EL (cell line): ENCODE data around the gene CDH13.

Experiments used
- DNase-seq: peaks from one replicate; pipeline ENCODE4 v3.0.0-alpha.2; 2016

Gene CDH13

GRCh38 chr16:82751020-82751419 lies 124.3 kb downstream of the CDH13 start:
- DNase-seq: no peak

- DNase-seq: no peak
Observed at GRCh38 chr16:82752172-82752571, 125.4 kb downstream of the CDH13 start.

GRCh38 chr16:82753821-82754220 lies 127.1 kb downstream of the CDH13 start:
- peak; percentile 73 for DNase-seq

GRCh38 chr16:82754716-82755513 lies 128.1 kb downstream of the CDH13 start:
- DNase-seq: no peak

GRCh38 chr16:82755570-82756282 lies 129.0 kb downstream of the CDH13 start:
- DNase-seq: no peak

DNA sequence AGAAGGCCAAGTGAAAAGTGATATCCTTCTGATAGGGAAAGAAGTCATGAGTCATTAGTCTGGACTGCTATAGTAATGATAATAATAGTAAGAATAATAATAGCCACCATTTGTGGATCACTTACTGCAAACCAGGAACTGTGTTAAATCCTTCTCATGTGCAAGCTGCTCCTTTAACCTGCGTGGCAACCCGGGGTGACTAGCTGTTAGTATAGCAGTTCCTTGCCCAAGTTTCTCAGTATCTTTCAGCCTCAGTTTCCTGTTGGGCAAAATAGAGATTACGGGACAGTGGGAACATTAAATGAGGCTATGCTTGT lies 129.5 kb downstream of the CDH13 start:
- DNase-seq: peak; percentile 55

DNA sequence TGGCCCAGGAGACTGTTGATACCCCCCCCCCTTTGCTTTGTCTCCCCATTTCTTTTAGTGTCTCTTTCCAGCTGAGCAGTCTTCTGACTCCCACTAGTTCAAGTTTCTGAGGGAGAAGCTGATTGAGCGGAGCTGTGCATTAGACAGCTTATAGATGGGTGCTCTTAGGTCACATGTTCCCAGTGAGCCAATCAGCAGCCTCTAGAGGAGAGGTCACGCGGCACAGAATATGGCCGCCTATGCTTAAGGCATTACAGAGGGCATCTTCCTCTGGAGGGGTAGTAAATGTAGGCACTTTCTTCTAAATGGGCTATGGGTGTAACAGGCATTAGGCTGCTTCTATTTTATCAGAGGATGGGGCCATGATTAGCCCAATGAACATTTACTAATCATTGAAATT lies 131.6 kb downstream of the CDH13 start:
- no peak for DNase-seq

- no peak for DNase-seq
Observed at GRCh38 chr16:82758904-82759303, 132.1 kb downstream of the CDH13 start.

DNA sequence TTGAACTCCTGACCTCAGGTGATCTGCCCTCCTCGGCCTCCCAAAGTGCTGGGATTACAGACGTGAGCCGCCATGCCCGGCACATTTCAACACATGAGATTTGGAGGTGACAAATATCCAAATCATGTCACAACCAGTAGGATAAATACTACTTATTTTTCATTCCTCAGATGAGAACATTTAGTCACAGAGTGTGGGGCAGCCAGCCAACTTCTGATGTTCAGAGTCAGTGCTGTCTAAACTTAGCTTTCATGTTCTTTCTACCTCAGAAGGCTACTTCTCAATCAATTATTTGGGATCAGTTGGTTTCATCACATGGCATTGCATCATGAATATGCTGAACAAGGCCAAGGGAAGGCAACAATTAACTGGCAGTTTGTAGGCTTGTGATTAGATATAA lies 134.5 kb downstream of the CDH13 start:
- peak; percentile 70 for DNase-seq

DNA sequence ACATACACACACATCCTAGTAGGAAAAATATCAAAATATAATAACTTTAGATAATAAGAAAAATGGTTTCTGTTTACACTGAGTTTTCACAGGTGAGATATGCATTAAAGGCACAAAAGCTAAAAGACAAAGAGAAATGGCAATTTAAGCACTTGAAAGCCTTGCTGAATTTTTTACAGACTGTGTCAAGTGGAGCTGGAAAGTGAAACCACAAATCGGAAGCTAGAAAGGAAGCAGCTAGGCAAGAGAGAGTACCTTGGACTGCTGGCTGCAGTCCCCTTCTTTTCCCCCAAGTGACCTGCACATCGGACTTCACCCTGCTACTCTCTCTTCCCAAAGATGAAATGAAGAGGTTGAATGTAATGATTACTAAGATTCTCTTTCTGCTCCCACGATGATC lies 135.1 kb downstream of the CDH13 start:
- DNase-seq: peak; percentile 51

DNA sequence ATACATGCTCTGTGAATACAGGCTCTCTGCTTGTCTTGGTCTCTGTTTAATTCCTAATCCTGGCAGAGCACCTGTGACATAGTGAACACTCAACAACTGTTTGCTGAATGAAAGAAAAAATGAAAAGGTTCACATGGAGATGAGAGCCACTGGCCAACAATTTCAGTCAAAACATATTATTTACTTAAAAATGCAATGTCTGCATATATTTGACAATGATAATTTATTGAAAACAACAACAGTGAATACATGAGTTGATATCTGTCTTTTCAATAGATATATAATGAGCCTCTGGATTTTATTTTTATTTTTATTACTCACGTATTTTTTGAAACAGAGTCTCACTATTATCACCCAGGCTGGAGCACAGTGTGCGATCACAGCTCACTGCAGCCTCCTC lies 136.6 kb downstream of the CDH13 start:
- no peak for DNase-seq

GRCh38 chr16:82767198-82767597 lies 140.4 kb downstream of the CDH13 start:
- no peak for DNase-seq

DNA sequence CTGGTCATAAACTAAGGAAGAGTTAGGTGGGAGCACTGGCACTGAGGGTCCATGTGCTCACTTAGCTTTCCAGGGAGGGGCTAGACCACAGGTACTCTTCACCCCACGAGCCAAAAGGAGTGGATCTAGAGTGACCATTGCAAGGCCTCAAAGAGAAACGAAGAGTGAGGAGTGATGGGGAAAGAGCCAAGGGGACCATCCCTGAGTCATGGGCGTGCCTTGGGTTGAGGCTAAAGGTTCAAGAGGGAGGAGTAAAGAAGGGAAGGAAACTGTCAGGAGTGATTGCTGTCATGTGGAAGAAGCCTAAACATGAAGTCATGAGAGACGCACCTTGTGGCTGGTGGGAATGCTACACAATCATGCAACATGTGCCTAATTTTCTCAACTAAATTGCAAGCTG lies 141.0 kb downstream of the CDH13 start:
- no peak for DNase-seq

DNA sequence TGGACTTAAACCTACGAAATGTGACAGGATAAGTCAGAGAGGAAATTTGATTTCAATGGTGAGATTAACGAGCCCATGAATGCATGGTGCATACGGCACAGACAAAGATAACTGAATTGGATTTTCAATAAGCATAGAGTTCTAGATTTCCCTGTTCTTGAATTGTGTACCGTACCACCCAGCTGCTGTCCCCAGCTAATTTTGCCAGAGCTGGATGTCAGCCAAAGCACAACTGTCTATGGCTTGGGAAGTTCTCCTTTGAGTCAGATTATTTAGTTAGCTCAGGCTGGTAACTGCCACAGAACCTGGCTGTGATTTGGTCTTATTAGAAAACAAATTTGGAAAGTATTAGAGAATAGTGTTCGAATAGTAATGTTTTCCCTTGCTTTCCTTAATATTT lies 143.1 kb downstream of the CDH13 start:
- no peak for DNase-seq

GRCh38 chr16:82772215-82772614 lies 145.4 kb downstream of the CDH13 start:
- no peak for DNase-seq

DNA sequence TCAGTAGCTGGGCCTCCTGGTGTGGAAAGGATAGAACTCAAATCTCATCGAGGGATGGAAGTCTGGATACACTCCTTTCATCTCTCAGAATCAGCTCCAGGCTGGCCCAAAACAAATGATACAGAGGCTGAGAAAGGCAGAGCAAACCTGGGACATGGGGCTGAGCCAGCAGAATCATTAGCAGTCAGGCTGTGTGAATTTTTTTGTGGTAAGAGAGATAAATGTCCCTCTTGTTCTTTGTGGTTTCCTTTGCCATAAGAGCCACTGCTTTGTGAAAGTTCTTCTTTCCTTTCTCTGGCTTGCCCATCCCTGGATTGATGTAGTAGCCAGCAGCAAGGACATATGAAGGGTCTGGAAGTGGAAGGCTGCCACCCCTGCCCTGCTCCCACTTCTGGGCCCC lies 146.2 kb downstream of the CDH13 start:
- no peak for DNase-seq

GRCh38 chr16:82776470-82777146 lies 149.8 kb downstream of the CDH13 start:
- DNase-seq: no peak

GRCh38 chr16:82782715-82783251 lies 156.0 kb downstream of the CDH13 start:
- no peak for DNase-seq

GRCh38 chr16:82783933-82784572 lies 157.3 kb downstream of the CDH13 start:
- no peak for DNase-seq

DNA sequence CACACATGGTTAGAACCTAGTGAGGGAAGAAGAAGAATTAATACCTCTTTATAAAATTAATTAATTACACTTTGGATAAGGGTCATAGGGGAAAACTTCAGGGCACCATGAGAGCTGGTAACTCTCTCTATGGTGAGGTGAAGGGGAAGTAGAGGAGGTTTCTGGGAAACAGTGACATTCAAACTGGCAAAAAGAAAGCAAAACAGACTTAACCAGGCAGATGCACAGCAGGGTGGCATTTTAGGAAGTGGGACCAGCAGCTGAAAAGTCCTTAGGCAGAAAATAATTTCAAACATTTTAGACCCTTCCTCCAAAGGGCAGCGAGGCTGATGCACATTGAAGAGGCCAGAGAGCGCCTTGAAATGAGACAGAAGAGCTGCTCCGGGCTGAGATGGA lies 157.8 kb downstream of the CDH13 start:
- no peak for DNase-seq

DNA sequence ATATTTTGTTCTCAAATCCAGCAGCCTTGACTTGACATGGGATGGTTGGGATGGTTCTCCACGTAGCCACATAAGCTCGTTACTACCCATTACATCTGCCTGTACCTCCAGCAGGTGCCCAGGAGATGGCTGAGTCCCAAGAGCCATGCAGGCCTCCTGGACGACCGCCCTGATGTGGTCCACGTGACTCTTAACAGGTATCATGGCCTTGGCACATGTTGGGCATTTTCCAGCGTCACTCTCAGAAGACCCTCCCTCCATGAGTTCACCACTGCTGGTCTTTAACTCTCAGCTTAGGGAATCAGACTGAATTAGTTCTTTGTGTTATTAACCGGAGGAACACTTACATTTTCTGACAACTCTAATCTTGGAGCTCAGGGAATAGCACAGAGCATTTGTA lies 161.5 kb downstream of the CDH13 start:
- DNase-seq: no peak

- DNase-seq: no peak
Observed at GRCh38 chr16:82788919-82789318, 162.2 kb downstream of the CDH13 start.

DNA sequence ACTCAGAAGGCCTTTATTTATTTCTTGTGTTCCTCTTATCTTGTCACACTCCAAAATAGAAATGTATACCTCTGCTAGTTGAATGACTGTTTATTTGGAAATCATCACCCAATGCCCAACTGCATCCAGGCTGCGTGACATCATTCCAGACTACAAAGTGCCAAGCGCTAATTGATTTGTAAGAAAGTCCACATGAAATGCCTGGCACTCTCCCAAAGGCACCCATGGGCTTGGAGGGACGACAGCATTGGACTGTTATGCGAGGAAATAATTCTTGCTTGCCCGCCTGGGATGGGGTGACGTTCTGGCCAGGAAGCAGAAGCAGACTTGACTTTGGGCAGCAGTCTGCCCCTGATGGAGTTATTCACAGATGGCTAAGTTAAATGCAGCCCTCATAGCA lies 165.9 kb downstream of the CDH13 start:
- DNase-seq: no peak
